Measurements from ENCODE around the gene MDN1.

- TF ChIP-seq CTCF (IDR thresholded peaks at IDR 0.05) (no peak), EP300 (IDR thresholded peaks at IDR 0.05) (no peak)
Measured at GRCh38 chr6:89776583-89777233, 42.9 kb downstream of the MDN1 start.

All from gastroesophageal sphincter (tissue), 3 donors.